ENCODE data around the gene COMT. TPM values are rescaled to one million over a fixed set of nuclear protein-coding genes. Genes with fewer than 3 reads are reported as not detected.

Gene COMT
- total and polyA plus RNA-seq, 7 donors = 63.6 to 146 (median 117) TPM

- Histone ChIP-seq H3K27ac (peak overlapping the region; percentile 94), H3K27me3 (ENCODE audit: insufficient read depth in 3 of 3, low read length in 2 of 3) (no peaks in the 10 kb centered on the region), H3K9me3 (no peaks in the 10 kb centered on the region), H3K36me3 (ENCODE audit: insufficient read depth in 1 of 2, low read depth in 1 of 2) (peaks cover 0 to 31% of the 10 kb centered on the region in 2 donors), H3K4me1 (peaks cover 59% of the 10 kb centered on the region), H3K4me3 (no peak overlapping the region)
- WGBS, 3 donors = 37 to 44% (median 38%) methylated on average over 8 of the region's 8 CpGs
- DNase-seq = peak; percentile 62 to 89
- intact Hi-C loops (cut with DNase I) = loop anchor here in 1 of 2 donors (1.0 kb wide), 1 partner anchor 13 kb away; no protein-coding TSS in a partner anchor
- peak; percentile 54 to 70 (median 66) for ATAC-seq
- no peak for TF ChIP-seq CTCF (IDR thresholded peaks at IDR 0.05)
Observed at GRCh38 chr22:19982991-19983578, 41.5 kb downstream of the COMT start.

GRCh38 chr22:19983741-19984140 is 42.2 kb downstream of the COMT start:
- H3K27ac ChIP-seq = peak overlapping the region; percentile 94
- H3K4me1 ChIP-seq = peaks cover 59% of the 10 kb centered on the region
- no peak for TF ChIP-seq CTCF (IDR thresholded peaks at IDR 0.05)
- 61 to 71% (median 63%) methylated on average over 5 of the region's 5 CpGs for WGBS, 3 donors
- H3K36me3 ChIP-seq (ENCODE audit: insufficient read depth in 1 of 2, low read depth in 1 of 2) = peaks cover 0 to 24% of the 10 kb centered on the region in 2 donors
- H3K4me3 ChIP-seq = peak overlapping the region; percentile 33
- H3K27me3 ChIP-seq (ENCODE audit: insufficient read depth in 3 of 3, low read length in 2 of 3) = no peaks in the 10 kb centered on the region
- intact Hi-C loops (cut with DNase I) = no loop called here
- DNase-seq = peak; percentile 17 to 61
- ATAC-seq = peak in 2 of 4 donors; percentile 14 to 20
- no peaks in the 10 kb centered on the region for H3K9me3 ChIP-seq

- Histone ChIP-seq H3K27me3 (ENCODE audit: insufficient read depth in 3 of 3, low read length in 2 of 3) (no peaks in the 10 kb centered on the region), H3K4me1 (peaks cover 59% of the 10 kb centered on the region), H3K27ac (peak overlapping the region; percentile 94), H3K9me3 (no peaks in the 10 kb centered on the region), H3K36me3 (ENCODE audit: insufficient read depth in 1 of 2, low read depth in 1 of 2) (peaks cover 0 to 19% of the 10 kb centered on the region in 2 donors), H3K4me3 (peak overlapping the region; percentile 33)
- 29 to 51% (median 41%) methylated on average over 19 of the region's 19 CpGs for WGBS, 3 donors
- DNase-seq (peak; percentile 63 to 90), ATAC-seq (peak; percentile 79 to 86 (median 82))
- intact Hi-C loops (cut with DNase I) = no loop called here
- no peak for TF ChIP-seq CTCF (IDR thresholded peaks at IDR 0.05)
Observed at GRCh38 chr22:19984201-19984753, 42.7 kb downstream of the COMT start.

- peak overlapping the region; percentile 82 for H3K4me3 ChIP-seq
- 69 to 82% (median 78%) methylated on average over 11 of the region's 11 CpGs for WGBS, 3 donors
- TF ChIP-seq CTCF (IDR thresholded peaks at IDR 0.05) = no peak
- H3K27ac ChIP-seq = peak overlapping the region; percentile 94
- H3K9me3 ChIP-seq = no peaks in the 10 kb centered on the region
- intact Hi-C loops (cut with DNase I) = no loop called here
- peaks cover 0 to 10% of the 10 kb centered on the region in 2 donors for H3K36me3 ChIP-seq (ENCODE audit: insufficient read depth in 1 of 2, low read depth in 1 of 2)
- peak; percentile 12 to 52 for DNase-seq
- ATAC-seq = no peak
- peaks cover 59% of the 10 kb centered on the region for H3K4me1 ChIP-seq
- no peaks in the 10 kb centered on the region for H3K27me3 ChIP-seq (ENCODE audit: insufficient read depth in 3 of 3, low read length in 2 of 3)
Observed at GRCh38 chr22:19984851-19985811, 43.6 kb downstream of the COMT start.
